Endothelial cell of umbilical vein (primary cell): ENCODE data around the gene FNIP2.

ENCODE experiments used
- EZH2 ChIP-seq: IDR thresholded peaks from 2 replicates; pipeline ENCODE4 v1.6.1; 2012; ENCODE audit warnings: borderline replicate concordance, low read depth, mild to moderate bottlenecking, moderate library complexity, low read length, inconsistent platforms; ENCODE audit not compliant: severe bottlenecking
- TF ChIP-seq, protein P1 (sequence below), 2 donors: IDR thresholded peaks; 1 replicate in 1 of 2; 2 replicates in 1 of 2; pipeline ENCODE4 v1.5.1; 2011; ENCODE audit warnings: low read length in 2 of 2, mild to moderate bottlenecking in 2 of 2, moderate library complexity in 2 of 2, control low read depth in 1 of 2, inconsistent platforms in 1 of 2, low read depth in 1 of 2; ENCODE audit not compliant: insufficient read depth in 1 of 2; ENCODE audit errors: extremely low read depth in 1 of 2

DNA sequence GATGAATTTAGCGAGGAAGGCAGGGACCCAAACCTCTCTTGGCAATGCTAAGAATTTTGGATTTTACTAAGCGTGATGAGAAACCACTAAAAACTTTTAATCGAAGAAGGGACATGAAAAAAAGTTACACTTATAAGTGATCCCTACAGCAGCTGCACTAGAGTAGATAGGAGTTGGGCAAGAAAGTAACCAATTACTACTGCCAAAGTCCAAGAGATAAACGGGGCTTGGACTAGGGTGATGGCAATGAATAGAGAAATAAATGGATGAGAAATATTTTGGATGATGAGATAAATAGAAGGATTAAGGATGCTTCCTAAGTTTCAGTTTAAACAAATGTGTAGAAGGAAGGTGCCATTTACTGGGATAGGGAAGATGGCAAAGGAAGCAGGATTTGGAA lies 6.3 kb upstream of the FNIP2 start:
- TF ChIP-seq EZH2: no peak
- TF ChIP-seq, protein P1, sequence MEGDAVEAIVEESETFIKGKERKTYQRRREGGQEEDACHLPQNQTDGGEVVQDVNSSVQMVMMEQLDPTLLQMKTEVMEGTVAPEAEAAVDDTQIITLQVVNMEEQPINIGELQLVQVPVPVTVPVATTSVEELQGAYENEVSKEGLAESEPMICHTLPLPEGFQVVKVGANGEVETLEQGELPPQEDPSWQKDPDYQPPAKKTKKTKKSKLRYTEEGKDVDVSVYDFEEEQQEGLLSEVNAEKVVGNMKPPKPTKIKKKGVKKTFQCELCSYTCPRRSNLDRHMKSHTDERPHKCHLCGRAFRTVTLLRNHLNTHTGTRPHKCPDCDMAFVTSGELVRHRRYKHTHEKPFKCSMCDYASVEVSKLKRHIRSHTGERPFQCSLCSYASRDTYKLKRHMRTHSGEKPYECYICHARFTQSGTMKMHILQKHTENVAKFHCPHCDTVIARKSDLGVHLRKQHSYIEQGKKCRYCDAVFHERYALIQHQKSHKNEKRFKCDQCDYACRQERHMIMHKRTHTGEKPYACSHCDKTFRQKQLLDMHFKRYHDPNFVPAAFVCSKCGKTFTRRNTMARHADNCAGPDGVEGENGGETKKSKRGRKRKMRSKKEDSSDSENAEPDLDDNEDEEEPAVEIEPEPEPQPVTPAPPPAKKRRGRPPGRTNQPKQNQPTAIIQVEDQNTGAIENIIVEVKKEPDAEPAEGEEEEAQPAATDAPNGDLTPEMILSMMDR (IDR thresholded peaks at IDR 0.05; ENCODE audit: extremely low read depth in 1 of 2, insufficient read depth in 1 of 2, low read depth in 1 of 2, low read length in 2 of 2): no peak
